ENCODE results near the gene PLCL2.
A peak's percentile ranks its signal among the peaks of the same experiment; 100 is the strongest.

PLCL2 gene

DNA sequence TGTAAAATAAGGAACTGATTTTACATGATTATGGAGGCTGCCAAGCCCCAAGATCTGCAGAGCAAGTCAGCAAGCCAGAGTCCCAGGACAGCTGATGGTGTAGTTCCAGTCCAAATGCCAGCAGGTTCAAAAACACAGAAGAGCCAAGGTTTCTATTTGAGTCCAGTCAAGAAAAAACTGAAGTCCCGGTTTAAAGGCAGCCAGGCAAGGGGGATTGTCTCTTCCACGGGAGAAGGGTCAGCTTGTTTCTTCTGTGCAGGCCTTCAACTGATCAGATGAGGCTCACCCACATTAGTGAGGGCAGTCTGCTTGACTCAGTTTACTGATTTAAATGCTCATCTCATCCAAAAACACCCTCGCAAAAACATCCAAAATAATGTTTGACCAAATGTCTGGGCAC lies 246.2 kb downstream of the PLCL2 start:
- Histone ChIP-seq H3K9me3 (ENCODE audit: insufficient read depth, low read length, severe bottlenecking) (no peaks in the 10 kb centered on the region), H3K79me2 (ENCODE audit: insufficient read depth, low read length) (no peaks in the 10 kb centered on the region), H2AFZ (ENCODE audit: low read depth, low read length) (no peak overlapping the region), H3K27me3 (ENCODE audit: insufficient read depth, low read length, poor library complexity) (no peaks in the 10 kb centered on the region), H4K20me1 (ENCODE audit: insufficient read depth, low read length) (no peaks in the 10 kb centered on the region), H3K27ac (ENCODE audit: low read length) (no peak overlapping the region), H3K4me2 (ENCODE audit: insufficient read depth, low read length) (no peak overlapping the region), H3K9ac (ENCODE audit: low read depth, low read length) (no peak overlapping the region), H3K4me3 (ENCODE audit: low read depth in 1 of 2, low read length in 2 of 2) (no peak overlapping the region), H3K4me1 (ENCODE audit: insufficient read depth, low read length) (no peaks in the 10 kb centered on the region), H3K36me3 (ENCODE audit: insufficient read depth, low read length) (no peaks in the 10 kb centered on the region)
- no peak for TF ChIP-seq EZH2 (IDR thresholded peaks at IDR 0.05; ENCODE audit: borderline replicate concordance, low read depth, low read length, severe bottlenecking)
- TF ChIP-seq, protein P1, sequence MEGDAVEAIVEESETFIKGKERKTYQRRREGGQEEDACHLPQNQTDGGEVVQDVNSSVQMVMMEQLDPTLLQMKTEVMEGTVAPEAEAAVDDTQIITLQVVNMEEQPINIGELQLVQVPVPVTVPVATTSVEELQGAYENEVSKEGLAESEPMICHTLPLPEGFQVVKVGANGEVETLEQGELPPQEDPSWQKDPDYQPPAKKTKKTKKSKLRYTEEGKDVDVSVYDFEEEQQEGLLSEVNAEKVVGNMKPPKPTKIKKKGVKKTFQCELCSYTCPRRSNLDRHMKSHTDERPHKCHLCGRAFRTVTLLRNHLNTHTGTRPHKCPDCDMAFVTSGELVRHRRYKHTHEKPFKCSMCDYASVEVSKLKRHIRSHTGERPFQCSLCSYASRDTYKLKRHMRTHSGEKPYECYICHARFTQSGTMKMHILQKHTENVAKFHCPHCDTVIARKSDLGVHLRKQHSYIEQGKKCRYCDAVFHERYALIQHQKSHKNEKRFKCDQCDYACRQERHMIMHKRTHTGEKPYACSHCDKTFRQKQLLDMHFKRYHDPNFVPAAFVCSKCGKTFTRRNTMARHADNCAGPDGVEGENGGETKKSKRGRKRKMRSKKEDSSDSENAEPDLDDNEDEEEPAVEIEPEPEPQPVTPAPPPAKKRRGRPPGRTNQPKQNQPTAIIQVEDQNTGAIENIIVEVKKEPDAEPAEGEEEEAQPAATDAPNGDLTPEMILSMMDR (IDR thresholded peaks at IDR 0.05; ENCODE audit: borderline replicate concordance, extremely low read depth, low read length, poor library complexity, severe bottlenecking) = no peak
- ATAC-seq (ENCODE audit: insufficient read depth, low read depth) (no peak), DNase-seq (no peak)

DNA sequence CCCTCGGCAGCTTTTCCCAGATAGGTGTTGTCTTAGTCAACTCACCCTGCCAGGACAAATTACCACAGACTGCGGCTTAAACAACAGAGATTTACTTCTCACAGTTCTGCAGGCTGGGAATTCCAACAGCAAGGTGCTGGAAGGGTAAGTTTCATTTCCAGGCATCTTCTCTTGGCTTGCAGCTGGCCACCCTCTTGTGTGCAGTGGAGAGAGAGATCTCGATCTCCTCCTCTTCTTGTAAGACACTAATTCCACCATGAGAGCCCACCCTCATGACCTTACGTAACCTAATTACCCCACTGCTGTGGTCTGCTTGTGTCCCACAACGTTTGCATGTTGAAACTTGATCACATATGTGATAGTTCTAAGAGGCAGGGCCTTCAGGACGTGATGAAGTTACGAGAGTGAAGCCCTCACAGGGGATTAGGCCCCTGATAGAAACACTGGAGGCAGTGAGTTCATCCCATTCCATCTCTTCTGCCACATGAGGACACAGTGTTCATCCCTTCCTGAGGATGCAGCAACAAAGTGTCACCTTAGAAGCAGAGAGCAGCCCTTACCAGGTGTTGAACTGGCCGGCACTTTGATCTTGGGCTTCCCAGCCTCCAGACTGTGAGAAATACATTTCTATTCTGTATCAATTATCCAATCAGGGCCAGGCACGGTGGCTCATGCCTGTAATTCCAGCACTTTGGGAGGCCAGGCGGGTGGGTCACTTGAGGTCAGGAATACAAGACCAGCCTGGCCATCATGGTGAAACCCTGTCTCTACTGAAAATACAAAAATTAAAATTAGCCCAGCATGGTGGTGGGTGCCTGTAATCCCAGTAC lies 247.7 kb downstream of the PLCL2 start:
- no peak overlapping the region for H3K27ac ChIP-seq (ENCODE audit: low read length)
- TF ChIP-seq EZH2 (IDR thresholded peaks at IDR 0.05; ENCODE audit: borderline replicate concordance, low read depth, low read length, severe bottlenecking) = no peak
- TF ChIP-seq, protein P1 (IDR thresholded peaks at IDR 0.05; ENCODE audit: borderline replicate concordance, extremely low read depth, low read length, poor library complexity, severe bottlenecking) = no peak

DNA sequence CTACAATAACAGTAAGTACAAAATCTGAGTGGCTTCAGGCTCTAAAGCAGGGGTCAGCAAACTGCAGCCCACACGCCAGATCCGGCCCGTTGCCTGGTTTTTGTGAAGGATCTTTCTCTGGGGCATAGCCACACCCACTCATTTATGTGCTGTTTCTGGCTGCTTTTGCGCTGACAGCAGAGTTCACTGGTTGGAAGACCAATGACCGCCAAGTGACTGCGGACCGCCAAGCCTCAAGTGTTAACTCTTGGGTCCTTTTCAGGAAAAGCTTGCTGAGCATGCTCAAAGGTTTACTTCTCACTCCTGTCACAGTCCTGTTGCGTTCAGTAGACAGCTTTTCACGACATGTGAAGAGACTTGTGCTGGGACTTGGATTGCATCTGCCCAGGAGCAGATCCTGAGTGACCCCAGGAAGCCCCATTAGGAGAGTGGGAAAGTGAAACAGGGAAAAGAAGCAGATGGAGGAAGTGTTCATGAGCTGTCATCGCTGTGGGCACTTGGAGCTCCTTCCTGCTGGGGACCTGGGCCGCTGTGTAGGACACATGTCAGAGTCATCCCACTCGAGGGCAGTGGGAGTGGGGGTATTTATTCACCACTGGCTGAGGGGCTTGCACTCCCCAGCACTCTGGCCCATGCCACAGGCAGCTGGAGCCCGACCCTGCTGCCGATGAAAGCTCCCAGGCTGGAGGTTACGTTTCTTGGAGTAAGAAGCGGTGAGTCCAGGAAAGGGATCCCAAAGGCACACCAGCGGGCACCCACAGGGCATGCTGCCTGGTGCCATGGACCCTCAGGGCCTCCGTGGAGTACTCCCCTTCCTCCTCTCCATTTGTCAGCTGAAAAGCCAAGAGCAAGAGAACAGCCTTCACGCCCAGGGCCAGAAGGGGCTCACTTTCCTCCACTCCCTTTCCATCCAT lies 249.1 kb downstream of the PLCL2 start:
- Histone ChIP-seq H3K9me3 (ENCODE audit: insufficient read depth, low read length, severe bottlenecking) (no peaks in the 10 kb centered on the region), H3K4me3 (ENCODE audit: low read depth in 1 of 2, low read length in 2 of 2) (no peak overlapping the region), H3K4me1 (ENCODE audit: insufficient read depth, low read length) (peaks cover under 1% of the 10 kb centered on the region; the same call in 1 of the 2 replicates), H3K79me2 (ENCODE audit: insufficient read depth, low read length) (no peaks in the 10 kb centered on the region), H3K9ac (ENCODE audit: low read depth, low read length) (no peak overlapping the region), H3K27me3 (ENCODE audit: insufficient read depth, low read length, poor library complexity) (no peaks in the 10 kb centered on the region), H3K27ac (ENCODE audit: low read length) (no peak overlapping the region), H3K4me2 (ENCODE audit: insufficient read depth, low read length) (no peak overlapping the region), H4K20me1 (ENCODE audit: insufficient read depth, low read length) (no peaks in the 10 kb centered on the region), H3K36me3 (ENCODE audit: insufficient read depth, low read length) (no peaks in the 10 kb centered on the region), H2AFZ (ENCODE audit: low read depth, low read length) (no peak overlapping the region)
- DNase-seq = no peak
- ATAC-seq (ENCODE audit: insufficient read depth, low read depth) = no peak
- TF ChIP-seq EZH2 (IDR thresholded peaks at IDR 0.05; ENCODE audit: borderline replicate concordance, low read depth, low read length, severe bottlenecking) = no peak
- TF ChIP-seq, protein P1 (IDR thresholded peaks at IDR 0.05; ENCODE audit: borderline replicate concordance, extremely low read depth, low read length, poor library complexity, severe bottlenecking) = no peak

More for the DNA sequence above, 247.7 kb downstream of the PLCL2 start:
- Histone ChIP-seq H3K4me2 (ENCODE audit: insufficient read depth, low read length) (no peak overlapping the region), H2AFZ (ENCODE audit: low read depth, low read length) (no peak overlapping the region), H3K9me3 (ENCODE audit: insufficient read depth, low read length, severe bottlenecking) (no peaks in the 10 kb centered on the region), H3K79me2 (ENCODE audit: insufficient read depth, low read length) (no peaks in the 10 kb centered on the region), H4K20me1 (ENCODE audit: insufficient read depth, low read length) (no peaks in the 10 kb centered on the region), H3K4me1 (ENCODE audit: insufficient read depth, low read length) (no peaks in the 10 kb centered on the region), H3K36me3 (ENCODE audit: insufficient read depth, low read length) (no peaks in the 10 kb centered on the region), H3K27me3 (ENCODE audit: insufficient read depth, low read length, poor library complexity) (no peaks in the 10 kb centered on the region), H3K4me3 (ENCODE audit: low read depth in 1 of 2, low read length in 2 of 2) (no peak overlapping the region), H3K9ac (ENCODE audit: low read depth, low read length) (no peak overlapping the region)
- peak; percentile 57; the same call in 2 of the 3 replicates for ATAC-seq (ENCODE audit: insufficient read depth, low read depth)
- no peak for DNase-seq

Measured in DND-41 (cell line).